GM23338 (cell line): ENCODE data around the gene AFTPH. TPM values are rescaled to one million over a fixed set of nuclear protein-coding genes. Genes with fewer than 3 reads are reported as not detected.

Source experiments
- ATAC-seq: fragments of 200-7000 bp; cut with Tn5 transposase; 3 replicates; pipeline ENCODE4 v1.9.1; 2020
- DNase-seq: peaks from one replicate; pipeline ENCODE4 v3.0.0-alpha.2; 2015; ENCODE audit warnings: low spot score
- H2AFZ ChIP-seq: fragments of 200-600 bp; sonication (generic); 2 replicates; pipeline ENCODE4 v1.8.0; 2016; ENCODE audit warnings: antibody characterized with exemption, mild to moderate bottlenecking, moderate library complexity
- H3F3A ChIP-seq: fragments of 200-600 bp; sonication (generic); replicated peaks from 2 replicates; pipeline ENCODE4 v1.8.0; 2017; ENCODE audit warnings: antibody characterized with exemption, mixed run types, low read depth
- H3K27ac ChIP-seq: fragments of 200-600 bp; sonication (generic); 2 replicates; pipeline ENCODE4 v1.6.1; 2016; ENCODE audit warnings: low read depth
- H3K27me3 ChIP-seq: fragments of 200-600 bp; sonication (generic); 2 replicates; pipeline ENCODE4 v1.8.0; 2016; ENCODE audit warnings: mild to moderate bottlenecking, mixed run types, moderate library complexity; ENCODE audit not compliant: insufficient read depth
- H3K36me3 ChIP-seq: fragments of 200-600 bp; sonication (generic); 2 replicates; pipeline ENCODE4 v1.8.0; 2016; ENCODE audit warnings: mild to moderate bottlenecking; ENCODE audit not compliant: insufficient read depth
- H3K4me1 ChIP-seq: fragments of 200-600 bp; sonication (generic); 2 replicates; pipeline ENCODE4 v1.8.0; 2016; ENCODE audit warnings: mild to moderate bottlenecking, moderate library complexity; ENCODE audit not compliant: insufficient read depth
- H3K4me2 ChIP-seq: fragments of 200-600 bp; sonication (generic); 2 replicates; pipeline ENCODE4 v1.7.1; 2017; ENCODE audit warnings: mixed run types
- H3K4me3 ChIP-seq: fragments of 200-600 bp; sonication (generic); 2 replicates; pipeline ENCODE4 v1.6.1; 2016; ENCODE audit warnings: mixed run types
- H3K79me2 ChIP-seq: fragments of 200-600 bp; sonication (generic); replicated peaks from 2 replicates; pipeline ENCODE4 v1.8.0; 2017; ENCODE audit warnings: mild to moderate bottlenecking; ENCODE audit not compliant: insufficient read depth
- H3K9me2 ChIP-seq: fragments of 200-600 bp; sonication (generic); 2 replicates; pipeline ENCODE4 v1.8.0; 2017; ENCODE audit not compliant: insufficient read depth
- H4K20me1 ChIP-seq: fragments of 200-600 bp; sonication (generic); replicated peaks from 2 replicates; pipeline ENCODE4 v1.8.0; 2017; ENCODE audit warnings: mild to moderate bottlenecking; ENCODE audit not compliant: insufficient read depth
- H3K27ac Mint-ChIP-seq: 2 replicates; pipeline ENCODE4 v1.8.0; 2020; ENCODE audit warnings: inconsistent platforms, mild to moderate bottlenecking, moderate library complexity, mixed read lengths
- H3K27me3 Mint-ChIP-seq: 3 replicates; pipeline ENCODE4 v1.8.0; 2022; ENCODE audit warnings: low read depth, mild to moderate bottlenecking, moderate library complexity, mixed read lengths, inconsistent platforms; ENCODE audit not compliant: insufficient read depth, poor library complexity
- H3K36me3 Mint-ChIP-seq: 3 replicates; pipeline ENCODE4 v1.8.0; 2021; ENCODE audit warnings: low read depth, mild to moderate bottlenecking, inconsistent platforms, moderate library complexity, mixed read lengths
- H3K4me1 Mint-ChIP-seq: 3 replicates; pipeline ENCODE4 v1.8.0; 2020; ENCODE audit warnings: mild to moderate bottlenecking, inconsistent platforms, mixed read lengths
- H3K4me3 Mint-ChIP-seq: 3 replicates; pipeline ENCODE4 v1.8.0; 2021; ENCODE audit warnings: moderate library complexity, mild to moderate bottlenecking, inconsistent platforms, mixed read lengths
- H3K9me3 Mint-ChIP-seq: 3 replicates; pipeline ENCODE4 v1.8.0; 2020; ENCODE audit warnings: moderate library complexity, mild to moderate bottlenecking, inconsistent platforms, mixed read lengths
- EZH2 ChIP-seq: fragments of 200-600 bp; sonication (generic); IDR thresholded peaks from one replicate; pipeline ENCODE4 v1.8.0; 2017; ENCODE audit warnings: antibody characterized with exemption, mild to moderate bottlenecking, low read depth; ENCODE audit not compliant: unreplicated experiment
- EZH2phosphoT487 ChIP-seq: fragments of 200-600 bp; sonication (generic); IDR thresholded peaks from one replicate; pipeline ENCODE4 v1.8.1; 2018; ENCODE audit warnings: antibody characterized with exemption; ENCODE audit not compliant: unreplicated experiment
- JUNB ChIP-seq: IDR thresholded peaks from one replicate; pipeline ENCODE4 v1.6.1; 2016; ENCODE audit warnings: antibody characterized with exemption; ENCODE audit not compliant: unreplicated experiment
- POLR2AphosphoS5 ChIP-seq: IDR thresholded peaks from 2 replicates; pipeline ENCODE4 v1.6.1; 2016; ENCODE audit warnings: antibody characterized with exemption, low read depth
- STAT1 ChIP-seq: IDR thresholded peaks from one replicate; pipeline ENCODE4 v1.6.1; 2016; ENCODE audit warnings: antibody characterized with exemption; ENCODE audit not compliant: unreplicated experiment
- ZNF114 ChIP-seq: fragments of 250-450 bp; sonication (Bioruptor Pico); IDR thresholded peaks from 2 replicates; pipeline ENCODE4 v1.5.0; 2020; ENCODE audit warnings: mild to moderate bottlenecking, moderate library complexity
- ZNF331 ChIP-seq: fragments of 250-450 bp; sonication (Bioruptor Pico); IDR thresholded peaks from 2 replicates; pipeline ENCODE4 v1.5.0; 2020; ENCODE audit warnings: low read depth, mild to moderate bottlenecking, moderate library complexity
- polyA plus RNA-seq: library from polyadenylated mRNA; unstranded; fragments of >200 nt; fragmentation: Nextera tagmentation; extraction: Ambion mirVana; gene quantifications from 2 replicates; pipeline ENCODE4 v1.2.1, GENCODE V29; 2016
- total RNA-seq: library from RNA; depleted of rRNA; stranded (reverse); fragments of >200 nt; shearing (Covaris generic); gene quantifications from 2 replicates; pipeline ENCODE4 v1.2.3, GENCODE V29; 2014
- TF ChIP-seq, protein P1 (sequence below), 2 experiments: fragments of 200-600 bp in 1 of 2; sonication (generic) in 1 of 2; conservative IDR thresholded peaks; 2 replicates each; pipeline versions ENCODE4 v1.5.1 to v1.6.1; 2016 to 2017; ENCODE audit warnings: antibody characterized with exemption in 2 of 2, low read depth in 2 of 2, mild to moderate bottlenecking in 2 of 2, moderate library complexity in 1 of 2
- TF ChIP-seq, protein P2 (sequence below): IDR thresholded peaks from 2 replicates; pipeline ENCODE4 v1.6.1; 2016; ENCODE audit warnings: antibody characterized with exemption
- TF ChIP-seq, protein P3 (sequence below): fragments of 250-450 bp; sonication (Bioruptor Pico); IDR thresholded peaks from 2 replicates; pipeline ENCODE4 v1.5.0; 2020; ENCODE audit warnings: mild to moderate bottlenecking, moderate library complexity

Gene AFTPH
- total and polyA plus RNA-seq, 2 experiments from 2014 or later = 14.9 to 20.6 TPM

DNA sequence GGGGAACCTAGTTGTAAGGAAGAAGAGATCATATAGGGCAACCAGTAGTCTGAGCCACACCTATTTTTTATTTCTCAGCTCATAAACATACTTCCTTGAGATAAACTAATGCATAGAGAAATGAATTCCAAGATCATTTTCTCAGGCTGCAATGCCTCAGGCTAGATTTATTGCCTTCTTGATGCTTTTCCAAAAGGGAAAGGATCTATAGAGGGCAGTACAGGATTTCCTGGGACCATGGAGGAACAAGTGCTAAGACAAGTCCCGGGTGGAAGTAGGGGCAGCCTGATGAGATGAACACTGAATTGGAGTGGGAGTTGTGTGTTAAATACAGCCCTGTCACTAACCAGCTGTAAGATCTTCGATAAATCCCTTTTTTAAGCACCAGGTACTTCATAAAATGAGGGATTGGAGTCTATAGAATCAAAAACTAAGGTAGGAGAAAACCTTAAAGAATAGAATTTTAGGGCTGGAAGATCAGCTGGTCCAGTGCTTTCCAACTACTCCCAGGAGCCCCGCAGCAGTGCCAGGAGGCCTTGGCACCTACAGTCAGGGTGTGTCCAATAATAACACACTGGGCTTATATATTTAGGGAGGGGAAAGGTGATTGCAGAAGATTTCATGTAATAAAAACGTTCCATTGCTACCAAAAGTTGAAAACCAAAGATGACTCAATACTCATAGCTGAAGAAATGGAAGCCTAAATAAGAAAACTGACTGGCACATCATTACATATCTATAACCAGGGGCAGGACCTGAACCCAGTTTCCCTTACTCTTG lies 71.5 kb downstream of the AFTPH start:
- H3K9me3 Mint-ChIP-seq = no peaks in the 10 kb centered on the region
- no peaks in the 10 kb centered on the region for H3K9me2 ChIP-seq
- no peak overlapping the region for H3K4me3 Mint-ChIP-seq
- no peaks in the 10 kb centered on the region for H3K27me3 ChIP-seq
- DNase-seq (peak; percentile 65), ATAC-seq (peak; percentile 88)
- H3K36me3 Mint-ChIP-seq = peaks cover 9% of the 10 kb centered on the region; the same call in 1 of the 3 replicates
- no peaks in the 10 kb centered on the region for H4K20me1 ChIP-seq
- H3K27me3 Mint-ChIP-seq = no peaks in the 10 kb centered on the region
- H3K4me3 ChIP-seq = no peak overlapping the region
- H3K4me1 ChIP-seq = no peaks in the 10 kb centered on the region
- H3K4me2 ChIP-seq = no peak overlapping the region
- no peak overlapping the region for H3K27ac ChIP-seq
- H2AFZ ChIP-seq = no peak overlapping the region
- H3K36me3 ChIP-seq = no peaks in the 10 kb centered on the region; the same call in 1 of the 2 replicates
- H3F3A ChIP-seq = no peaks in the 10 kb centered on the region
- H3K79me2 ChIP-seq = no peaks in the 10 kb centered on the region
- no peak overlapping the region for H3K27ac Mint-ChIP-seq
- peaks cover 6% of the 10 kb centered on the region; the same call in 2 of the 3 replicates for H3K4me1 Mint-ChIP-seq
- TF ChIP-seq JUNB (no peak), EZH2 (no peak), POLR2AphosphoS5 (no peak), STAT1 (no peak)
- TF ChIP-seq, protein P1, sequence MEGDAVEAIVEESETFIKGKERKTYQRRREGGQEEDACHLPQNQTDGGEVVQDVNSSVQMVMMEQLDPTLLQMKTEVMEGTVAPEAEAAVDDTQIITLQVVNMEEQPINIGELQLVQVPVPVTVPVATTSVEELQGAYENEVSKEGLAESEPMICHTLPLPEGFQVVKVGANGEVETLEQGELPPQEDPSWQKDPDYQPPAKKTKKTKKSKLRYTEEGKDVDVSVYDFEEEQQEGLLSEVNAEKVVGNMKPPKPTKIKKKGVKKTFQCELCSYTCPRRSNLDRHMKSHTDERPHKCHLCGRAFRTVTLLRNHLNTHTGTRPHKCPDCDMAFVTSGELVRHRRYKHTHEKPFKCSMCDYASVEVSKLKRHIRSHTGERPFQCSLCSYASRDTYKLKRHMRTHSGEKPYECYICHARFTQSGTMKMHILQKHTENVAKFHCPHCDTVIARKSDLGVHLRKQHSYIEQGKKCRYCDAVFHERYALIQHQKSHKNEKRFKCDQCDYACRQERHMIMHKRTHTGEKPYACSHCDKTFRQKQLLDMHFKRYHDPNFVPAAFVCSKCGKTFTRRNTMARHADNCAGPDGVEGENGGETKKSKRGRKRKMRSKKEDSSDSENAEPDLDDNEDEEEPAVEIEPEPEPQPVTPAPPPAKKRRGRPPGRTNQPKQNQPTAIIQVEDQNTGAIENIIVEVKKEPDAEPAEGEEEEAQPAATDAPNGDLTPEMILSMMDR (conservative IDR thresholded peaks at IDR 0.05; ENCODE audit: low read depth in 2 of 2) = peak; percentile 57 to 79

DNA sequence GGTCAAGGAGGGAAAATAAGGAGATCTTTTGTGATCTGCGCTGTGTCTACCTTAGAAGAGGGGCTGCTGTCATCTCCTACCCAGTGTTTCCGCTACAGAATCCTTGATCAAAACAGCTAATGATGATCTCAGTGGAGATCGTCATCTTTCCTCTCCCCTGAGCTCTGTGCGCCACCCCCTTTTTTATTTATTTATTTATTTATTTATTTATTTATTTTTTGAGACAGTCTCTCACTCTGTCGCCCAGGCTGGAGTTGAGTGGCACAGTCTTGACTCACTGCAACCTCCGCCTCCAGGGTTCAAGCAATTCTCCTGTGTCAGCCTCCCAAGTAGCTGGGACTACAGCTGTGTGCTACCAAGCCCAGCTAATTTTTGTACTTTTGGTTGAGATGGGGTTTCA lies 74.1 kb downstream of the AFTPH start:
- Histone ChIP-seq H3K9me2 (no peaks in the 10 kb centered on the region), H3K4me3 (no peak overlapping the region), H3K36me3 (no peaks in the 10 kb centered on the region), H3K4me1 (no peaks in the 10 kb centered on the region), H3K27ac (no peak overlapping the region), H4K20me1 (no peaks in the 10 kb centered on the region), H3K27me3 (no peaks in the 10 kb centered on the region), H3K4me2 (no peak overlapping the region), H3F3A (no peaks in the 10 kb centered on the region), H2AFZ (no peak overlapping the region), H3K79me2 (no peaks in the 10 kb centered on the region)
- Mint-ChIP-seq H3K27me3 (peaks cover 3% of the 10 kb centered on the region), H3K4me3 (no peak overlapping the region), H3K36me3 (no peaks in the 10 kb centered on the region), H3K27ac (no peak overlapping the region), H3K4me1 (peaks cover 6% of the 10 kb centered on the region; the same call in 2 of the 3 replicates), H3K9me3 (no peaks in the 10 kb centered on the region)
- DNase-seq (no peak), ATAC-seq (no peak)
- TF ChIP-seq, protein P2, sequence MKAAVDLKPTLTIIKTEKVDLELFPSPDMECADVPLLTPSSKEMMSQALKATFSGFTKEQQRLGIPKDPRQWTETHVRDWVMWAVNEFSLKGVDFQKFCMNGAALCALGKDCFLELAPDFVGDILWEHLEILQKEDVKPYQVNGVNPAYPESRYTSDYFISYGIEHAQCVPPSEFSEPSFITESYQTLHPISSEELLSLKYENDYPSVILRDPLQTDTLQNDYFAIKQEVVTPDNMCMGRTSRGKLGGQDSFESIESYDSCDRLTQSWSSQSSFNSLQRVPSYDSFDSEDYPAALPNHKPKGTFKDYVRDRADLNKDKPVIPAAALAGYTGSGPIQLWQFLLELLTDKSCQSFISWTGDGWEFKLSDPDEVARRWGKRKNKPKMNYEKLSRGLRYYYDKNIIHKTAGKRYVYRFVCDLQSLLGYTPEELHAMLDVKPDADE = no peak
- TF ChIP-seq ZNF114 (CRISPR knock-in tag) (no peak), STAT1 (no peak), EZH2phosphoT487 (no peak), ZNF331 (CRISPR knock-in tag) (no peak), EZH2 (no peak), JUNB (no peak)
- TF ChIP-seq, protein P3, sequence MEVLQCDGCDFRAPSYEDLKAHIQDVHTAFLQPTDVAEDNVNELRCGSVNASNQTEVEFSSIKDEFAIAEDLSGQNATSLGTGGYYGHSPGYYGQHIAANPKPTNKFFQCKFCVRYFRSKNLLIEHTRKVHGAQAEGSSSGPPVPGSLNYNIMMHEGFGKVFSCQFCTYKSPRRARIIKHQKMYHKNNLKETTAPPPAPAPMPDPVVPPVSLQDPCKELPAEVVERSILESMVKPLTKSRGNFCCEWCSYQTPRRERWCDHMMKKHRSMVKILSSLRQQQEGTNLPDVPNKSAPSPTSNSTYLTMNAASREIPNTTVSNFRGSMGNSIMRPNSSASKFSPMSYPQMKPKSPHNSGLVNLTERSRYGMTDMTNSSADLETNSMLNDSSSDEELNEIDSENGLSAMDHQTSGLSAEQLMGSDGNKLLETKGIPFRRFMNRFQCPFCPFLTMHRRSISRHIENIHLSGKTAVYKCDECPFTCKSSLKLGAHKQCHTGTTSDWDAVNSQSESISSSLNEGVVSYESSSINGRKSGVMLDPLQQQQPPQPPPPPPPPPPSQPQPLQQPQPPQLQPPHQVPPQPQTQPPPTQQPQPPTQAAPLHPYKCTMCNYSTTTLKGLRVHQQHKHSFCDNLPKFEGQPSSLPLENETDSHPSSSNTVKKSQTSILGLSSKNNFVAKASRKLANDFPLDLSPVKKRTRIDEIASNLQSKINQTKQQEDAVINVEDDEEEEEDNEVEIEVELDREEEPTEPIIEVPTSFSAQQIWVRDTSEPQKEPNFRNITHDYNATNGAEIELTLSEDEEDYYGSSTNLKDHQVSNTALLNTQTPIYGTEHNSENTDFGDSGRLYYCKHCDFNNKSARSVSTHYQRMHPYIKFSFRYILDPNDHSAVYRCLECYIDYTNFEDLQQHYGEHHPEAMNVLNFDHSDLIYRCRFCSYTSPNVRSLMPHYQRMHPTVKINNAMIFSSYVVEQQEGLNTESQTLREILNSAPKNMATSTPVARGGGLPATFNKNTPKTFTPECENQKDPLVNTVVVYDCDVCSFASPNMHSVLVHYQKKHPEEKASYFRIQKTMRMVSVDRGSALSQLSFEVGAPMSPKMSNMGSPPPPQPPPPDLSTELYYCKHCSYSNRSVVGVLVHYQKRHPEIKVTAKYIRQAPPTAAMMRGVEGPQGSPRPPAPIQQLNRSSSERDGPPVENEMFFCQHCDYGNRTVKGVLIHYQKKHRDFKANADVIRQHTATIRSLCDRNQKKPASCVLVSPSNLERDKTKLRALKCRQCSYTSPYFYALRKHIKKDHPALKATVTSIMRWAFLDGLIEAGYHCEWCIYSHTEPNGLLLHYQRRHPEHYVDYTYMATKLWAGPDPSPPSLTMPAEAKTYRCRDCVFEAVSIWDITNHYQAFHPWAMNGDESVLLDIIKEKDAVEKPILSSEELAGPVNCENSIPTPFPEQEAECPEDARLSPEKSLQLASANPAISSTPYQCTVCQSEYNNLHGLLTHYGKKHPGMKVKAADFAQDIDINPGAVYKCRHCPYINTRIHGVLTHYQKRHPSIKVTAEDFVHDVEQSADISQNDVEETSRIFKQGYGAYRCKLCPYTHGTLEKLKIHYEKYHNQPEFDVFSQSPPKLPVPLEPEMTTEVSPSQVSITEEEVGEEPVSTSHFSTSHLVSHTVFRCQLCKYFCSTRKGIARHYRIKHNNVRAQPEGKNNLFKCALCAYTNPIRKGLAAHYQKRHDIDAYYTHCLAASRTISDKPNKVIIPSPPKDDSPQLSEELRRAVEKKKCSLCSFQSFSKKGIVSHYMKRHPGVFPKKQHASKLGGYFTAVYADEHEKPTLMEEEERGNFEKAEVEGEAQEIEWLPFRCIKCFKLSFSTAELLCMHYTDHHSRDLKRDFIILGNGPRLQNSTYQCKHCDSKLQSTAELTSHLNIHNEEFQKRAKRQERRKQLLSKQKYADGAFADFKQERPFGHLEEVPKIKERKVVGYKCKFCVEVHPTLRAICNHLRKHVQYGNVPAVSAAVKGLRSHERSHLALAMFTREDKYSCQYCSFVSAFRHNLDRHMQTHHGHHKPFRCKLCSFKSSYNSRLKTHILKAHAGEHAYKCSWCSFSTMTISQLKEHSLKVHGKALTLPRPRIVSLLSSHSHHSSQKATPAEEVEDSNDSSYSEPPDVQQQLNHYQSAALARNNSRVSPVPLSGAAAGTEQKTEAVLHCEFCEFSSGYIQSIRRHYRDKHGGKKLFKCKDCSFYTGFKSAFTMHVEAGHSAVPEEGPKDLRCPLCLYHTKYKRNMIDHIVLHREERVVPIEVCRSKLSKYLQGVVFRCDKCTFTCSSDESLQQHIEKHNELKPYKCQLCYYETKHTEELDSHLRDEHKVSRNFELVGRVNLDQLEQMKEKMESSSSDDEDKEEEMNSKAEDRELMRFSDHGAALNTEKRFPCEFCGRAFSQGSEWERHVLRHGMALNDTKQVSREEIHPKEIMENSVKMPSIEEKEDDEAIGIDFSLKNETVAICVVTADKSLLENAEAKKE (CRISPR knock-in tag) = no peak
